ENCODE measurements around the gene ADAMTS12. TPM values are rescaled to one million over a fixed set of nuclear protein-coding genes. Genes with fewer than 3 reads are reported as not detected.

Gene ADAMTS12
- total and polyA plus RNA-seq, 2 experiments from 2014 or later = 9.1 to 17.1 TPM

GRCh38 chr5:33792559-33792958 is 99.2 kb downstream of the ADAMTS12 start (continued):
- TF ChIP-seq ZNF114 (CRISPR knock-in tag; IDR thresholded peaks at IDR 0.05) = no peak
- TF ChIP-seq, protein P1, sequence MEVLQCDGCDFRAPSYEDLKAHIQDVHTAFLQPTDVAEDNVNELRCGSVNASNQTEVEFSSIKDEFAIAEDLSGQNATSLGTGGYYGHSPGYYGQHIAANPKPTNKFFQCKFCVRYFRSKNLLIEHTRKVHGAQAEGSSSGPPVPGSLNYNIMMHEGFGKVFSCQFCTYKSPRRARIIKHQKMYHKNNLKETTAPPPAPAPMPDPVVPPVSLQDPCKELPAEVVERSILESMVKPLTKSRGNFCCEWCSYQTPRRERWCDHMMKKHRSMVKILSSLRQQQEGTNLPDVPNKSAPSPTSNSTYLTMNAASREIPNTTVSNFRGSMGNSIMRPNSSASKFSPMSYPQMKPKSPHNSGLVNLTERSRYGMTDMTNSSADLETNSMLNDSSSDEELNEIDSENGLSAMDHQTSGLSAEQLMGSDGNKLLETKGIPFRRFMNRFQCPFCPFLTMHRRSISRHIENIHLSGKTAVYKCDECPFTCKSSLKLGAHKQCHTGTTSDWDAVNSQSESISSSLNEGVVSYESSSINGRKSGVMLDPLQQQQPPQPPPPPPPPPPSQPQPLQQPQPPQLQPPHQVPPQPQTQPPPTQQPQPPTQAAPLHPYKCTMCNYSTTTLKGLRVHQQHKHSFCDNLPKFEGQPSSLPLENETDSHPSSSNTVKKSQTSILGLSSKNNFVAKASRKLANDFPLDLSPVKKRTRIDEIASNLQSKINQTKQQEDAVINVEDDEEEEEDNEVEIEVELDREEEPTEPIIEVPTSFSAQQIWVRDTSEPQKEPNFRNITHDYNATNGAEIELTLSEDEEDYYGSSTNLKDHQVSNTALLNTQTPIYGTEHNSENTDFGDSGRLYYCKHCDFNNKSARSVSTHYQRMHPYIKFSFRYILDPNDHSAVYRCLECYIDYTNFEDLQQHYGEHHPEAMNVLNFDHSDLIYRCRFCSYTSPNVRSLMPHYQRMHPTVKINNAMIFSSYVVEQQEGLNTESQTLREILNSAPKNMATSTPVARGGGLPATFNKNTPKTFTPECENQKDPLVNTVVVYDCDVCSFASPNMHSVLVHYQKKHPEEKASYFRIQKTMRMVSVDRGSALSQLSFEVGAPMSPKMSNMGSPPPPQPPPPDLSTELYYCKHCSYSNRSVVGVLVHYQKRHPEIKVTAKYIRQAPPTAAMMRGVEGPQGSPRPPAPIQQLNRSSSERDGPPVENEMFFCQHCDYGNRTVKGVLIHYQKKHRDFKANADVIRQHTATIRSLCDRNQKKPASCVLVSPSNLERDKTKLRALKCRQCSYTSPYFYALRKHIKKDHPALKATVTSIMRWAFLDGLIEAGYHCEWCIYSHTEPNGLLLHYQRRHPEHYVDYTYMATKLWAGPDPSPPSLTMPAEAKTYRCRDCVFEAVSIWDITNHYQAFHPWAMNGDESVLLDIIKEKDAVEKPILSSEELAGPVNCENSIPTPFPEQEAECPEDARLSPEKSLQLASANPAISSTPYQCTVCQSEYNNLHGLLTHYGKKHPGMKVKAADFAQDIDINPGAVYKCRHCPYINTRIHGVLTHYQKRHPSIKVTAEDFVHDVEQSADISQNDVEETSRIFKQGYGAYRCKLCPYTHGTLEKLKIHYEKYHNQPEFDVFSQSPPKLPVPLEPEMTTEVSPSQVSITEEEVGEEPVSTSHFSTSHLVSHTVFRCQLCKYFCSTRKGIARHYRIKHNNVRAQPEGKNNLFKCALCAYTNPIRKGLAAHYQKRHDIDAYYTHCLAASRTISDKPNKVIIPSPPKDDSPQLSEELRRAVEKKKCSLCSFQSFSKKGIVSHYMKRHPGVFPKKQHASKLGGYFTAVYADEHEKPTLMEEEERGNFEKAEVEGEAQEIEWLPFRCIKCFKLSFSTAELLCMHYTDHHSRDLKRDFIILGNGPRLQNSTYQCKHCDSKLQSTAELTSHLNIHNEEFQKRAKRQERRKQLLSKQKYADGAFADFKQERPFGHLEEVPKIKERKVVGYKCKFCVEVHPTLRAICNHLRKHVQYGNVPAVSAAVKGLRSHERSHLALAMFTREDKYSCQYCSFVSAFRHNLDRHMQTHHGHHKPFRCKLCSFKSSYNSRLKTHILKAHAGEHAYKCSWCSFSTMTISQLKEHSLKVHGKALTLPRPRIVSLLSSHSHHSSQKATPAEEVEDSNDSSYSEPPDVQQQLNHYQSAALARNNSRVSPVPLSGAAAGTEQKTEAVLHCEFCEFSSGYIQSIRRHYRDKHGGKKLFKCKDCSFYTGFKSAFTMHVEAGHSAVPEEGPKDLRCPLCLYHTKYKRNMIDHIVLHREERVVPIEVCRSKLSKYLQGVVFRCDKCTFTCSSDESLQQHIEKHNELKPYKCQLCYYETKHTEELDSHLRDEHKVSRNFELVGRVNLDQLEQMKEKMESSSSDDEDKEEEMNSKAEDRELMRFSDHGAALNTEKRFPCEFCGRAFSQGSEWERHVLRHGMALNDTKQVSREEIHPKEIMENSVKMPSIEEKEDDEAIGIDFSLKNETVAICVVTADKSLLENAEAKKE (CRISPR knock-in tag; IDR thresholded peaks at IDR 0.05) = no peak
- TF ChIP-seq EZH2 (IDR thresholded peaks at IDR 0.05; ENCODE audit: low read depth, unreplicated experiment) = no peak

GRCh38 chr5:33789567-33789957 is 102.2 kb downstream of the ADAMTS12 start:
- Histone ChIP-seq H3K4me2 (no peak overlapping the region), H2AFZ (no peak overlapping the region), H3K4me1 (ENCODE audit: insufficient read depth) (peaks cover 3% of the 10 kb centered on the region; the same call in 1 of the 2 replicates), H3K4me3 (no peak overlapping the region), H4K20me1 (replicated peaks; ENCODE audit: insufficient read depth) (no peaks in the 10 kb centered on the region), H3K9me2 (ENCODE audit: insufficient read depth) (peaks cover 5% of the 10 kb centered on the region), H3K36me3 (ENCODE audit: insufficient read depth) (no peaks in the 10 kb centered on the region), H3K79me2 (replicated peaks; ENCODE audit: insufficient read depth) (peaks cover 18% of the 10 kb centered on the region), H3K27me3 (ENCODE audit: insufficient read depth) (no peaks in the 10 kb centered on the region), H3F3A (replicated peaks; ENCODE audit: low read depth) (no peaks in the 10 kb centered on the region), H3K27ac (ENCODE audit: low read depth) (no peak overlapping the region)
- DNase-seq (ENCODE audit: low spot score) (no peak), ATAC-seq (no peak)
- Mint-ChIP-seq H3K27ac (no peak overlapping the region), H3K9me3 (peaks cover 11% of the 10 kb centered on the region), H3K27me3 (ENCODE audit: insufficient read depth, low read depth, poor library complexity) (peaks cover 2% of the 10 kb centered on the region), H3K4me3 (no peak overlapping the region), H3K36me3 (ENCODE audit: low read depth) (peaks cover 11% of the 10 kb centered on the region; the same call in 2 of the 3 replicates), H3K4me1 (peaks cover 11% of the 10 kb centered on the region)
- TF ChIP-seq CREB1 (CRISPR knock-in tag; IDR thresholded peaks at IDR 0.05; ENCODE audit: low read depth) (no peak), NANOG (IDR thresholded peaks at IDR 0.05; ENCODE audit: borderline replicate concordance) (no peak), JUNB (IDR thresholded peaks at IDR 0.05; ENCODE audit: unreplicated experiment) (no peak), ZNF114 (CRISPR knock-in tag; IDR thresholded peaks at IDR 0.05) (no peak), STAT1 (IDR thresholded peaks at IDR 0.05; ENCODE audit: unreplicated experiment) (no peak), ETS1 (IDR thresholded peaks at IDR 0.05) (no peak)
- TF ChIP-seq, protein P1 (CRISPR knock-in tag; IDR thresholded peaks at IDR 0.05) = no peak

Measured in GM23338 (cell line).